IMR-90 (cell line): ENCODE results near the gene DDX10. TPM values are rescaled to one million over a fixed set of nuclear protein-coding genes. Genes with fewer than 3 reads are reported as not detected.

Source experiments
- ATAC-seq: fragments of 200-7000 bp; cut with Tn5 transposase; 2 replicates; pipeline ENCODE4 v1.9.1; 2020; ENCODE audit warnings: low read depth, mild to moderate bottlenecking, moderate library complexity
- BruUV-seq: library from RNA; stranded (reverse); fragments of 400-500 nt; replicated peaks from 2 replicates; lab custom pipeline; 2021; lab: Mats Ljungman, UMichigan
- CTCF ChIA-PET: fragments of 300-600 bp; formaldehyde crosslinking; extraction: SDS; loops from one replicate; lab custom pipeline; 2021; ENCODE audit warnings: antibody characterized with exemption; lab: Yijun Ruan, JAX
- POLR2A ChIA-PET: fragments of 300-600 bp; sonication (Branson Sonifier 250); formaldehyde crosslinking; loops from one replicate; lab custom pipeline; 2022; ENCODE audit warnings: antibody characterized with exemption; ENCODE audit not compliant: unreplicated experiment; lab: Charles Lee
- DNase-seq: peaks from one replicate; pipeline ENCODE4 v3.0.0; 2013
- H2AFZ ChIP-seq: replicated peaks from 2 replicates; pipeline ENCODE3; 2013; ENCODE audit warnings: low read length, mild to moderate bottlenecking; ENCODE audit not compliant: poor library complexity
- H2AK5ac ChIP-seq: 2 replicates; pipeline ENCODE4 v1.6.1; 2013; ENCODE audit warnings: low read depth, low read length, inconsistent platforms
- H2AK9ac ChIP-seq: replicated peaks from 2 replicates; pipeline ENCODE3; 2013; ENCODE audit warnings: mild to moderate bottlenecking, low read depth, low read length, moderate library complexity; ENCODE audit not compliant: poor library complexity
- H2BK120ac ChIP-seq: 2 replicates; pipeline ENCODE4 v1.6.1; 2013; ENCODE audit warnings: low read depth, low read length, inconsistent platforms
- H2BK15ac ChIP-seq: 3 replicates; pipeline ENCODE4 v1.6.1; 2013; ENCODE audit warnings: low read depth, low read length, inconsistent platforms
- H2BK20ac ChIP-seq: 2 replicates; pipeline ENCODE4 v1.6.1; 2013; ENCODE audit warnings: low read depth, mild to moderate bottlenecking, inconsistent platforms, low read length, moderate library complexity
- H2BK5ac ChIP-seq: 2 replicates; pipeline ENCODE4 v1.6.1; 2013; ENCODE audit warnings: mild to moderate bottlenecking, low read depth, low read length, inconsistent platforms; ENCODE audit not compliant: poor library complexity, severe bottlenecking
- H3K14ac ChIP-seq: replicated peaks from 2 replicates; pipeline ENCODE4 v1.6.1; 2013; ENCODE audit warnings: low read depth, low read length, inconsistent platforms
- H3K18ac ChIP-seq: 2 replicates; pipeline ENCODE4 v1.6.1; 2013; ENCODE audit warnings: low read depth, low read length, control low read depth
- H3K23ac ChIP-seq: 2 replicates; pipeline ENCODE4 v1.6.1; 2013; ENCODE audit warnings: low read depth, low read length, inconsistent platforms
- H3K27ac ChIP-seq: 2 replicates; pipeline ENCODE4 v1.5.1; 2013; ENCODE audit warnings: mild to moderate bottlenecking, control low read depth, low read length; ENCODE audit not compliant: insufficient read depth
- H3K27me3 ChIP-seq: 2 replicates; pipeline ENCODE4 v1.6.1; 2013; ENCODE audit warnings: low read length; ENCODE audit not compliant: control insufficient read depth, insufficient read depth
- H3K36me3 ChIP-seq: 2 replicates; pipeline ENCODE4 v1.6.1; 2013; ENCODE audit warnings: low read length, mixed read lengths; ENCODE audit not compliant: control insufficient read depth, insufficient read depth
- H3K4ac ChIP-seq: 2 replicates; pipeline ENCODE4 v1.6.1; 2013; ENCODE audit warnings: low read depth, low read length, inconsistent platforms
- H3K4me1 ChIP-seq: 2 replicates; pipeline ENCODE4 v1.6.1; 2013; ENCODE audit warnings: low read length, mixed read lengths; ENCODE audit not compliant: control insufficient read depth, insufficient read depth
- H3K4me2 ChIP-seq: 2 replicates; pipeline ENCODE4 v1.6.1; 2013; ENCODE audit warnings: low read depth, mild to moderate bottlenecking, control low read depth, low read length, moderate library complexity
- H3K4me3 ChIP-seq: 2 replicates; pipeline ENCODE4 v1.5.1; 2013; ENCODE audit warnings: low read depth, mild to moderate bottlenecking, control low read depth, low read length, moderate library complexity; ENCODE audit not compliant: insufficient read depth
- H3K56ac ChIP-seq: 2 replicates; pipeline ENCODE4 v1.6.1; 2013; ENCODE audit warnings: low read length, inconsistent platforms; ENCODE audit not compliant: insufficient read depth; ENCODE audit errors: extremely low read depth
- H3K79me1 ChIP-seq, 2 experiments: 2 replicates each; pipeline ENCODE4 v1.6.1; 2013; ENCODE audit warnings: low read length in 2 of 2, inconsistent platforms in 1 of 2, low read depth in 1 of 2
- H3K9ac ChIP-seq: 2 replicates; pipeline ENCODE4 v1.6.1; 2013; ENCODE audit warnings: low read depth, low read length, control low read depth
- H3K9me1 ChIP-seq: 2 replicates; pipeline ENCODE4 v1.6.1; 2013; ENCODE audit warnings: low read length, inconsistent platforms; ENCODE audit not compliant: insufficient read depth
- H3K9me3 ChIP-seq: 2 replicates; pipeline ENCODE4 v1.6.1; 2013; ENCODE audit warnings: low read length; ENCODE audit not compliant: control insufficient read depth, insufficient read depth
- H4K20me1 ChIP-seq: 2 replicates; pipeline ENCODE4 v1.6.1; 2013; ENCODE audit warnings: low read length, inconsistent platforms; ENCODE audit not compliant: insufficient read depth
- H4K5ac ChIP-seq: 2 replicates; pipeline ENCODE4 v1.6.1; 2013; ENCODE audit warnings: mild to moderate bottlenecking, low read depth, low read length, control low read depth
- H4K8ac ChIP-seq, 2 experiments: 2 replicates each; pipeline ENCODE4 v1.6.1; 2013; ENCODE audit warnings: low read depth in 2 of 2, low read length in 2 of 2, control low read depth in 1 of 2, inconsistent platforms in 1 of 2
- H4K91ac ChIP-seq: 2 replicates; pipeline ENCODE4 v1.6.1; 2013; ENCODE audit warnings: low read depth, low read length, inconsistent platforms; ENCODE audit not compliant: insufficient read depth
- CEBPB ChIP-seq: IDR thresholded peaks from 2 replicates; pipeline ENCODE4 v1.6.1; 2012; ENCODE audit warnings: low read depth, low read length, improper control_type of control experiment
- CHD1 ChIP-seq: IDR thresholded peaks from 2 replicates; pipeline ENCODE4 v1.6.1; 2012; ENCODE audit warnings: low read depth, low read length, improper control_type of control experiment
- ELK1 ChIP-seq: fragments of 150-350 bp; IDR thresholded peaks from 2 replicates; pipeline ENCODE4 v1.6.1; 2016; ENCODE audit warnings: low read depth, mild to moderate bottlenecking, low read length, moderate library complexity, borderline replicate concordance
- FOS ChIP-seq: fragments of 150-350 bp; IDR thresholded peaks from 2 replicates; pipeline ENCODE4 v1.6.1; 2016; ENCODE audit warnings: low read depth, low read length
- MAFK ChIP-seq: IDR thresholded peaks from 2 replicates; pipeline ENCODE4 v1.6.1; 2012; ENCODE audit warnings: low read depth, low read length, improper control_type of control experiment
- MXI1 ChIP-seq: IDR thresholded peaks from 2 replicates; pipeline ENCODE4 v1.6.1; 2012; ENCODE audit warnings: low read depth, mild to moderate bottlenecking, low read length, moderate library complexity, borderline replicate concordance
- RAD21 ChIP-seq: IDR thresholded peaks from 2 replicates; pipeline ENCODE4 v1.6.1; 2012; ENCODE audit warnings: low read length, improper control_type of control experiment
- RCOR1 ChIP-seq: IDR thresholded peaks from 2 replicates; pipeline ENCODE4 v1.6.1; 2012; ENCODE audit warnings: mild to moderate bottlenecking, low read length, improper control_type of control experiment; ENCODE audit not compliant: insufficient replicate concordance
- RFX5 ChIP-seq: IDR thresholded peaks from 2 replicates; pipeline ENCODE4 v1.8.0; 2012; ENCODE audit warnings: low read depth, mild to moderate bottlenecking, low read length, moderate library complexity
- dilution Hi-C: fragments of 300-500 bp; cut with HindIII; formaldehyde crosslinking; loops from one replicate; pipeline ENCODE4 v1.14.3; 2018; ENCODE audit warnings: low sequenced_read_pairs; ENCODE audit not compliant: unreplicated experiment
- in situ Hi-C: fragments of 300-500 bp; cut with MboI; formaldehyde crosslinking; loops from 3 replicates; pipeline ENCODE4 v1.14.3; 2019; ENCODE audit warnings: low sequenced_read_pairs, inconsistent platforms, mixed read lengths
- intact Hi-C: fragments of 100-400 bp; cut with micrococcal nuclease; formaldehyde crosslinking; loops from 2 replicates; pipeline ENCODE4 v1.10.0; 2022
- polyA plus RNA-seq, 3 experiments: library from polyadenylated mRNA; depleted of rRNA; stranded (reverse); fragments of >200 nt; gene quantifications; 2 replicates each; pipeline ENCODE4 v1.2.3, GENCODE V29; 2012; ENCODE audit warnings: low replicate concordance in 1 of 3
- total RNA-seq: library from RNA; depleted of rRNA; stranded (reverse); fragments of >200 nt; gene quantifications from 2 replicates; pipeline ENCODE4 v1.2.3, GENCODE V29; 2012

Gene DDX10
- total and polyA plus RNA-seq, 2 of the 4 experiments (the other 2 are of a cell fraction) = 20.0 to 31.9 TPM

DNA sequence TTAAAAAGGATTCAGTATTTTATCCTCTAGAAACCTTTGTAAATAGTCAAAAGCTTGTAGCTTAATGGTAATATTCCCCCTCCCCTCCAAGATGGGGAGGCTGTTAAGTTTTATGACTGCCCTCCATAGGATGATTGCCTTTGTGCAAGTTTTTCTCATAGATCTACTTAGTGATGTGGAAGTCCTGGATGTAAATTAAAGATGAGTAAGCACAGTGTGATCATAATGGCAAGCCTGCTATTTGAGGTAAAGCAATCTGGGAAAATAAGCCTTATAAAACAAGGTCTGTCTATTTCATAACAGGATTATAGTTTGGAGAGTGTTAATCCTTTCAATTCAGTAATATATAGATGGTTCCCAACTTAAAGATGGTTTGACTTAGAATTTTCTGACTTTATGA is 216.3 kb downstream of the DDX10 start:
- DNase-seq (peak; percentile 23), ATAC-seq (no peak)
- no peak overlapping the region for H2AK5ac ChIP-seq
- in situ Hi-C loops (no loop called here), intact Hi-C loops (loop anchor here (10.0 kb wide), 1 partner anchor 1054 kb away; no protein-coding TSS in a partner anchor), dilution Hi-C loops (no loop called here)
- H3K18ac ChIP-seq = no peak overlapping the region; the same call in 1 of the 2 replicates
- H2BK5ac ChIP-seq = no peak overlapping the region
- H4K8ac ChIP-seq = no peak overlapping the region
- H3K79me1 ChIP-seq = peaks cover 0 to 7% of the 10 kb centered on the region in 2 experiments; a peak in 1 of 4 replicates
- H3K9ac ChIP-seq = no peak overlapping the region
- H3K9me1 ChIP-seq = no peaks in the 10 kb centered on the region
- H2BK15ac ChIP-seq = no peak overlapping the region
- H2AK9ac ChIP-seq = no peak overlapping the region
- H3K4me2 ChIP-seq = no peak overlapping the region
- no peaks in the 10 kb centered on the region for H3K36me3 ChIP-seq
- ChIA-PET POLR2A (interaction anchor here (0.5 kb wide), 1 partner anchor 19 kb away, joined by 3 read pairs; no protein-coding TSS in a partner anchor), CTCF (interaction anchor here (1.3 kb wide), 1 partner anchor 183 kb away, joined by 4 read pairs; no protein-coding TSS in a partner anchor)
- H4K5ac ChIP-seq = no peak overlapping the region
- peak overlapping the region; percentile 50; the same call in 1 of the 2 replicates for H3K23ac ChIP-seq
- H3K27ac ChIP-seq = no peak overlapping the region
- H2BK120ac ChIP-seq = no peak overlapping the region; the same call in 1 of the 2 replicates
- no peak overlapping the region for H4K91ac ChIP-seq
- no peak overlapping the region for H3K56ac ChIP-seq
- BruUV-seq = no TSS peak
- H2BK20ac ChIP-seq = no peak overlapping the region; the same call in 1 of the 2 replicates
- H4K20me1 ChIP-seq = no peaks in the 10 kb centered on the region
- no peak for TF ChIP-seq RFX5
- TF ChIP-seq CEBPB = no peak
- no peak for TF ChIP-seq MAFK
- TF ChIP-seq ELK1 = no peak
- no peak for TF ChIP-seq MXI1
- TF ChIP-seq RCOR1 = no peak
- TF ChIP-seq CHD1 = no peak
- no peak for TF ChIP-seq RAD21
- no peak for TF ChIP-seq FOS
- H3K27me3 ChIP-seq = no peaks in the 10 kb centered on the region
- no peaks in the 10 kb centered on the region for H3K9me3 ChIP-seq
- H3K14ac ChIP-seq = 0 out of 2 replicates have a peak overlapping the region, but pooled peaks have one; percentile 26
- peaks cover 4% of the 10 kb centered on the region; the same call in 1 of the 2 replicates for H3K4me1 ChIP-seq
- no peak overlapping the region for H3K4ac ChIP-seq
- H2AFZ ChIP-seq = no peak overlapping the region
- H3K4me3 ChIP-seq = no peak overlapping the region
